ENCODE data around the gene UBE4B. TPM values are rescaled to one million over a fixed set of nuclear protein-coding genes. Genes with fewer than 3 reads are reported as not detected.

UBE4B gene
- total and polyA plus RNA-seq, 2 of the 4 experiments (the other 2 are of a cell fraction) = 26.5 to 39.3 TPM

DNA sequence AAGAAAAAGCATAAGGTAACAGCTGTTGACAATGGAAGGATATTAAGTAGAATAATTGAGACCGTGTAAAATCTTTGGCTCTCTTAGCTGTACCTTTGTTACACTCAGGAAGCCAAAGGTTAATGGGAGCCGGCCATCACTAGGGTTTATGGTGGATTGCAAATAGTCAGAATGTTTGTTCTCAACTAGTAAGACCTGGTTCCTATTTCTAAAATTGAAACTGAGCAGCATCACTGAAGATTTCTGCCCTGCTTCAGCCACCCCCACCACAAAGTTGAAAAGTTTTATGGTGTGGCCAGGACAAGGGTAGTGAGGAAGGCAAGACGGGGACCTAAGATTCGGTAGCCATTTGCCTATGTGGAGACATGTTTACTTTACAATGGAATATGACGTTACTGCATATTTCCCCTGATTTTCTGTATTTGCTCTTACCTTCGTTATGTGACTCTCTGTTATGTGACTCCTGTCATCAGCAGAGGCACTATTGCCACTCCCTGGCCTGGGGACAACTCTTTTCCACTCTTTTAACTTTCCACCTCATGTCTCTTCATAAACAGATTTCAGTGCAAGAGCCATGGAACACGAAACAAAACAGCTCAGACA is 136.3 kb downstream of the UBE4B start:
- Histone ChIP-seq H3K4me2 (ENCODE audit: low read depth, low read length) (no peak overlapping the region), H3K9me1 (ENCODE audit: insufficient read depth, low read length) (peaks cover 14% of the 10 kb centered on the region; the same call in 1 of the 2 replicates), H3K4me3 (ENCODE audit: insufficient read depth, low read depth, low read length) (no peak overlapping the region), H3K27ac (ENCODE audit: insufficient read depth, low read length) (no peak overlapping the region), H3K36me3 (ENCODE audit: control insufficient read depth, insufficient read depth, low read length) (peaks cover 46% of the 10 kb centered on the region), H2AFZ (replicated peaks; ENCODE audit: low read length, poor library complexity) (no peak overlapping the region), H3K18ac (ENCODE audit: low read depth, low read length) (no peak overlapping the region), H3K79me1 (ENCODE audit: low read depth in 1 of 2, low read length in 2 of 2) (peaks cover 0 to 4% of the 10 kb centered on the region in 2 experiments; a peak in 2 of 4 replicates), H2BK20ac (ENCODE audit: low read depth, low read length) (no peak overlapping the region), H3K23ac (ENCODE audit: low read depth, low read length) (no peak overlapping the region), H4K20me1 (ENCODE audit: insufficient read depth, low read length) (no peaks in the 10 kb centered on the region; the same call in 1 of the 2 replicates), H3K4ac (ENCODE audit: low read depth, low read length) (no peak overlapping the region), H4K91ac (ENCODE audit: insufficient read depth, low read depth, low read length) (no peak overlapping the region), H3K4me1 (ENCODE audit: control insufficient read depth, insufficient read depth, low read length) (no peaks in the 10 kb centered on the region), H3K27me3 (ENCODE audit: control insufficient read depth, insufficient read depth, low read length) (no peaks in the 10 kb centered on the region), H3K14ac (replicated peaks; ENCODE audit: low read depth, low read length) (no peak overlapping the region), H2AK5ac (ENCODE audit: low read depth, low read length) (no peak overlapping the region), H3K56ac (ENCODE audit: extremely low read depth, insufficient read depth, low read length) (no peak overlapping the region), H2BK15ac (ENCODE audit: low read depth, low read length) (no peak overlapping the region), H2BK120ac (ENCODE audit: low read depth, low read length) (no peak overlapping the region), H2AK9ac (replicated peaks; ENCODE audit: low read depth, low read length, poor library complexity) (no peak overlapping the region), H3K9me3 (ENCODE audit: control insufficient read depth, insufficient read depth, low read length) (no peaks in the 10 kb centered on the region), H4K8ac (ENCODE audit: low read depth in 2 of 2, low read length in 2 of 2) (no peak overlapping the region), H4K5ac (ENCODE audit: low read depth, low read length) (no peak overlapping the region), H2BK5ac (ENCODE audit: low read depth, low read length, poor library complexity, severe bottlenecking) (no peak overlapping the region), H3K9ac (ENCODE audit: low read depth, low read length) (no peak overlapping the region)
- ChIA-PET POLR2A (ENCODE audit: unreplicated experiment) (no interaction called here), CTCF (no interaction called here)
- DNase-seq (no peak), ATAC-seq (ENCODE audit: low read depth) (no peak)
- BruUV-seq (replicated peaks) = no TSS peak
- in situ Hi-C loops (cut with MboI; ENCODE audit: low sequenced_read_pairs) (no loop called here), intact Hi-C loops (cut with micrococcal nuclease) (no loop called here), dilution Hi-C loops (cut with HindIII; ENCODE audit: low sequenced_read_pairs, unreplicated experiment) (no loop called here)
- 100% methylated on average over 1 of the region's 7 CpGs; no CpG with 5 or more reads in 1 of the 2 experiments for WGBS, 2 experiments (ENCODE audit: extremely low coverage in 2 of 2, insufficient read length in 1 of 2)
- TF ChIP-seq NFE2L2 (IDR thresholded peaks at IDR 0.05; ENCODE audit: low read depth, low read length) (no peak), RCOR1 (IDR thresholded peaks at IDR 0.05; ENCODE audit: insufficient replicate concordance, low read length) (no peak), RAD21 (IDR thresholded peaks at IDR 0.05; ENCODE audit: low read length) (no peak), MAZ (IDR thresholded peaks at IDR 0.05; ENCODE audit: borderline replicate concordance, low read depth, low read length) (no peak), POLR2A (IDR thresholded peaks at IDR 0.05; ENCODE audit: low read depth, low read length) (no peak), RFX5 (IDR thresholded peaks at IDR 0.05; ENCODE audit: low read depth, low read length) (no peak), SMC3 (IDR thresholded peaks at IDR 0.05; ENCODE audit: low read depth, low read length) (no peak), BHLHE40 (IDR thresholded peaks at IDR 0.05; ENCODE audit: low read depth, low read length) (no peak)
- TF ChIP-seq, protein P1, sequence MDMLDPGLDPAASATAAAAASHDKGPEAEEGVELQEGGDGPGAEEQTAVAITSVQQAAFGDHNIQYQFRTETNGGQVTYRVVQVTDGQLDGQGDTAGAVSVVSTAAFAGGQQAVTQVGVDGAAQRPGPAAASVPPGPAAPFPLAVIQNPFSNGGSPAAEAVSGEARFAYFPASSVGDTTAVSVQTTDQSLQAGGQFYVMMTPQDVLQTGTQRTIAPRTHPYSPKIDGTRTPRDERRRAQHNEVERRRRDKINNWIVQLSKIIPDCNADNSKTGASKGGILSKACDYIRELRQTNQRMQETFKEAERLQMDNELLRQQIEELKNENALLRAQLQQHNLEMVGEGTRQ (IDR thresholded peaks at IDR 0.05; ENCODE audit: low read depth, low read length) = no peak
